NCI-H774 (cell line): ENCODE measurements around the gene FOXJ3.
"Not testable (repeated sequence)": the region's sequence is repeated elsewhere in the genome, so short reads cannot be mapped to it uniquely, and the experiment has no call there.

Experiments used
- DNase-seq: peaks from one replicate; lab custom pipeline; 2025; lab: John Stamatoyannopoulos, UW

The FOXJ3 gene

GRCh38 chr1:42251042-42251441 is 84.0 kb downstream of the FOXJ3 start:
- DNase-seq, result no peak

GRCh38 chr1:42250164-42250563 is 84.9 kb downstream of the FOXJ3 start:
- no peak for DNase-seq

- no peak for DNase-seq
Measured at GRCh38 chr1:42240966-42241755, 93.9 kb downstream of the FOXJ3 start.

- no peak for DNase-seq
Measured at GRCh38 chr1:42239555-42239954, 95.5 kb downstream of the FOXJ3 start.

- no peak for DNase-seq
Measured at GRCh38 chr1:42239041-42239440, 96.0 kb downstream of the FOXJ3 start.

- no peak for DNase-seq
Measured at GRCh38 chr1:42231253-42231652, 103.8 kb downstream of the FOXJ3 start.

GRCh38 chr1:42228938-42229337 is 106.1 kb downstream of the FOXJ3 start:
- DNase-seq, result no peak

GRCh38 chr1:42223036-42223435 is 112.0 kb downstream of the FOXJ3 start:
- no peak for DNase-seq

GRCh38 chr1:42221952-42222606 is 113.0 kb downstream of the FOXJ3 start:
- DNase-seq, result no peak

GRCh38 chr1:42221456-42221855 is 113.6 kb downstream of the FOXJ3 start:
- no peak for DNase-seq

GRCh38 chr1:42219627-42220026 is 115.4 kb downstream of the FOXJ3 start:
- DNase-seq, result no peak

GRCh38 chr1:42214447-42214871 is 120.6 kb downstream of the FOXJ3 start:
- DNase-seq, result peak; percentile 58

- no peak for DNase-seq
Measured at GRCh38 chr1:42211224-42211623, 123.8 kb downstream of the FOXJ3 start.

GRCh38 chr1:42210421-42211133 is 124.5 kb downstream of the FOXJ3 start:
- no peak for DNase-seq

GRCh38 chr1:42209526-42210251 is 125.3 kb downstream of the FOXJ3 start:
- no peak for DNase-seq

GRCh38 chr1:42206930-42207329 is 128.1 kb downstream of the FOXJ3 start:
- not testable (repeated sequence) for DNase-seq

- no peak for DNase-seq
Measured at GRCh38 chr1:42206164-42206563, 128.9 kb downstream of the FOXJ3 start.

GRCh38 chr1:42201986-42202385 is 133.0 kb downstream of the FOXJ3 start:
- no peak for DNase-seq

- no peak for DNase-seq
Measured at GRCh38 chr1:42198251-42198650, 136.8 kb downstream of the FOXJ3 start.

GRCh38 chr1:42195841-42196240 is 139.2 kb downstream of the FOXJ3 start:
- DNase-seq, result no peak

- no peak for DNase-seq
Measured at GRCh38 chr1:42192106-42192505, 142.9 kb downstream of the FOXJ3 start.

GRCh38 chr1:42191319-42191718 is 143.7 kb downstream of the FOXJ3 start:
- no peak for DNase-seq
